Ovary (tissue), 9 donors: ENCODE results near the gene WFDC2. TPM values are rescaled to one million over a fixed set of nuclear protein-coding genes. Genes with fewer than 3 reads are reported as not detected.

Experiments
- DNase-seq, 5 donors: peaks; one replicate each; pipeline ENCODE4 v3.0.0-alpha.2; 2019 to 2020
- H3K27ac ChIP-seq, 2 donors: fragments of 200-600 bp; one replicate each; pipeline versions ENCODE4 v1.5.1 to v1.8.0; 2019 to 2022
- H3K27me3 ChIP-seq: fragments of 200-600 bp; one replicate; pipeline ENCODE4 v1.8.0; 2022
- H3K36me3 ChIP-seq: fragments of 200-600 bp; sonication (generic); one replicate; pipeline ENCODE4 v1.5.1; 2019
- H3K4me1 ChIP-seq: one replicate; pipeline ENCODE4 v1.8.1; 2013; ENCODE audit warnings: mild to moderate bottlenecking, moderate library complexity; ENCODE audit not compliant: insufficient read depth
- H3K4me3 ChIP-seq: fragments of 200-600 bp; sonication (generic); one replicate; pipeline ENCODE4 v1.5.1; 2017
- H3K9me3 ChIP-seq, 2 donors: fragments of 200-600 bp in 1 of 2; sonication (generic) in 1 of 2; one replicate each; pipeline versions ENCODE4 v1.5.1 to v1.8.1; 2013 to 2019; ENCODE audit warnings: mild to moderate bottlenecking in 1 of 2, moderate library complexity in 1 of 2
- CTCF ChIP-seq, 3 donors: fragments of 450-650 bp in 2 of 3; fragments of 200-600 bp in 1 of 3; IDR thresholded peaks; one replicate each; pipeline versions ENCODE4 v1.5.1 to v1.8.0; 2016 to 2022; ENCODE audit warnings: antibody characterized with exemption in 3 of 3, mild to moderate bottlenecking in 1 of 3
- EP300 ChIP-seq: sonication (generic); formaldehyde crosslinking; IDR thresholded peaks from one replicate; pipeline ENCODE4 v1.6.1; 2017; ENCODE audit warnings: antibody characterized with exemption
- POLR2A ChIP-seq: fragments of 450-650 bp; IDR thresholded peaks from one replicate; pipeline ENCODE4 v1.6.1; 2017; ENCODE audit warnings: antibody characterized with exemption, mild to moderate bottlenecking, moderate library complexity
- WGBS, 3 donors: extraction: QIAGEN DNeasy Blood & Tissue Kit in 1 of 3; methylation state at CpG; one replicate each; pipeline versions ENCODE4 v1.1.5 to v1.1.7; 2013 to 2017; 5-methylcytosine and 5-hydroxymethylcytosine counted together
- intact Hi-C, 4 donors: fragments of 100-400 bp; cut with DNase I; formaldehyde crosslinking; loops; one replicate each; pipeline versions ENCODE4 v1.11.0 to v1.15.1; 2022 to 2023
- polyA plus RNA-seq, 2 donors: library from polyadenylated mRNA; stranded (reverse); fragments of 200-250 nt in 1 of 2; fragments of 350-450 nt in 1 of 2; fragmentation: Illumina TruSeq in 1 of 2; extraction: RNeasy Lipid Tissue Mini Kit (QIAGEN cat#74804) in 1 of 2; gene quantifications; one replicate each; pipeline ENCODE4 v1.2.3, GENCODE V29; 2013 to 2014
- total RNA-seq, 7 donors: library from RNA; depleted of rRNA in 2 of 7; stranded (reverse); fragments of >200 nt in 2 of 7; fragmentation: NEBNext Ultra II Directional in 3 of 7; extraction: Animal tissue kit (Norgen Biotek cat#: 25700) in 3 of 7; gene quantifications; one replicate each; pipeline versions ENCODE4 v1.1.0 to v1.2.4, GENCODE V29; 2016 to 2023
- donor health status: DM: no; HTN: no; CAD: no; lungs with moderate emphysema.
- donor health status: DM: no; HTN: no; CAD: no.
- donor health status: Bipolar disorder and iron deficiency.
- donor health status: DM: yes; HTN: yes; CAD: no.
- donor health status: DM: no; HTN: no; CAD: no.
- donor health status: DM: yes; HTN: yes; CAD: no.

The WFDC2 gene
- total and polyA plus RNA-seq, 9 donors = 1.2 to 246 (median 17.5) TPM

- TF ChIP-seq CTCF (IDR thresholded peaks at IDR 0.05) = no peak
- TF ChIP-seq POLR2A = no peak
- TF ChIP-seq EP300 = no peak
- intact Hi-C loops = loop anchor here in 1 of 4 donors (10.0 kb wide), 1 partner anchor 126 kb away; no protein-coding TSS in a partner anchor
- WGBS, 3 donors = 50 to 60% (median 54%) methylated on average over 5 of the region's 5 CpGs
These were observed 28.5 kb upstream of the WFDC2 start for GRCh38 chr20:45440891-45441685.

GRCh38 chr20:45441746-45442145 is 27.8 kb upstream of the WFDC2 start:
- no peak for DNase-seq
- 70 to 88% (median 87%) methylated on average over 1 of the region's 1 CpG for WGBS, 3 donors
- Histone ChIP-seq H3K9me3 (no peaks in the 10 kb centered on the region), H3K27ac (no peak overlapping the region), H3K27me3 (no peaks in the 10 kb centered on the region), H3K4me1 (peaks cover 2% of the 10 kb centered on the region), H3K4me3 (no peak overlapping the region), H3K36me3 (no peaks in the 10 kb centered on the region)
- intact Hi-C loops = loop anchor here in 1 of 4 donors (10.0 kb wide), 1 partner anchor 127 kb away; no protein-coding TSS in a partner anchor
- TF ChIP-seq POLR2A = no peak
- TF ChIP-seq CTCF (IDR thresholded peaks at IDR 0.05) = no peak
- no peak for TF ChIP-seq EP300

More at GRCh38 chr20:45440891-45441685, 28.5 kb upstream of the WFDC2 start:
- peaks cover 2% of the 10 kb centered on the region for H3K4me1 ChIP-seq
- no peak overlapping the region for H3K27ac ChIP-seq
- no peaks in the 10 kb centered on the region for H3K9me3 ChIP-seq
- no peak overlapping the region for H3K4me3 ChIP-seq
- no peaks in the 10 kb centered on the region for H3K27me3 ChIP-seq
- H3K36me3 ChIP-seq = no peaks in the 10 kb centered on the region
- DNase-seq = no peak

GRCh38 chr20:45444050-45444449 is 25.5 kb upstream of the WFDC2 start:
- Histone ChIP-seq H3K9me3 (no peaks in the 10 kb centered on the region), H3K27me3 (no peaks in the 10 kb centered on the region), H3K36me3 (no peaks in the 10 kb centered on the region), H3K4me1 (no peaks in the 10 kb centered on the region), H3K4me3 (no peak overlapping the region), H3K27ac (no peak overlapping the region)
- no peak for DNase-seq
- TF ChIP-seq CTCF (IDR thresholded peaks at IDR 0.05) = no peak
- TF ChIP-seq EP300 = no peak
- TF ChIP-seq POLR2A = no peak
- intact Hi-C loops = loop anchor here in 1 of 4 donors (10.0 kb wide), 1 partner anchor 129 kb away; no protein-coding TSS in a partner anchor

GRCh38 chr20:45445805-45446562 is 23.6 kb upstream of the WFDC2 start:
- Histone ChIP-seq H3K27me3 (no peaks in the 10 kb centered on the region), H3K4me1 (no peaks in the 10 kb centered on the region), H3K9me3 (no peaks in the 10 kb centered on the region), H3K36me3 (no peaks in the 10 kb centered on the region), H3K27ac (no peak overlapping the region), H3K4me3 (no peak overlapping the region)
- intact Hi-C loops = loop anchor here in 1 of 4 donors (10.0 kb wide), 1 partner anchor 131 kb away; no protein-coding TSS in a partner anchor
- WGBS, 3 donors = 69 to 74% (median 73%) methylated on average over 7 of the region's 7 CpGs
- no peak for DNase-seq
- TF ChIP-seq EP300 = no peak
- no peak for TF ChIP-seq POLR2A
- no peak for TF ChIP-seq CTCF (IDR thresholded peaks at IDR 0.05)
